SH-SY5Y (cell line): ENCODE data around the gene CCL17.

Experiments
- GATA2 ChIP-seq: IDR thresholded peaks from 2 replicates; pipeline ENCODE4 v1.6.1; 2011; ENCODE audit warnings: mild to moderate bottlenecking, low read depth, low read length
- GATA3 ChIP-seq: IDR thresholded peaks from 2 replicates; pipeline ENCODE4 v1.6.1; 2011; ENCODE audit warnings: low read depth, mild to moderate bottlenecking, low read length, moderate library complexity

- TF ChIP-seq GATA2 = no peak
- TF ChIP-seq GATA3 = no peak
Observed at GRCh38 chr16:57413301-57413730, 8.7 kb downstream of the CCL17 start.
